HG03432 (cell line): ENCODE measurements around the gene XAGE2.
"Not testable (repeated sequence)": the region's sequence is repeated elsewhere in the genome, so short reads cannot be mapped to it uniquely, and the experiment has no call there.

Source experiments
- ATAC-seq: cut with Tn5 transposase; IDR thresholded peaks from one replicate; pipeline ENCODE4 v1.9.1; 2021; ENCODE audit warnings: mild to moderate bottlenecking, moderate library complexity; ENCODE audit not compliant: unreplicated experiment

The XAGE2 gene, protein sequence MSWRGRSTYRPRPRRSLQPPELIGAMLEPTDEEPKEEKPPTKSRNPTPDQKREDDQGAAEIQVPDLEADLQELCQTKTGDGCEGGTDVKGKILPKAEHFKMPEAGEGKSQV

DNA sequence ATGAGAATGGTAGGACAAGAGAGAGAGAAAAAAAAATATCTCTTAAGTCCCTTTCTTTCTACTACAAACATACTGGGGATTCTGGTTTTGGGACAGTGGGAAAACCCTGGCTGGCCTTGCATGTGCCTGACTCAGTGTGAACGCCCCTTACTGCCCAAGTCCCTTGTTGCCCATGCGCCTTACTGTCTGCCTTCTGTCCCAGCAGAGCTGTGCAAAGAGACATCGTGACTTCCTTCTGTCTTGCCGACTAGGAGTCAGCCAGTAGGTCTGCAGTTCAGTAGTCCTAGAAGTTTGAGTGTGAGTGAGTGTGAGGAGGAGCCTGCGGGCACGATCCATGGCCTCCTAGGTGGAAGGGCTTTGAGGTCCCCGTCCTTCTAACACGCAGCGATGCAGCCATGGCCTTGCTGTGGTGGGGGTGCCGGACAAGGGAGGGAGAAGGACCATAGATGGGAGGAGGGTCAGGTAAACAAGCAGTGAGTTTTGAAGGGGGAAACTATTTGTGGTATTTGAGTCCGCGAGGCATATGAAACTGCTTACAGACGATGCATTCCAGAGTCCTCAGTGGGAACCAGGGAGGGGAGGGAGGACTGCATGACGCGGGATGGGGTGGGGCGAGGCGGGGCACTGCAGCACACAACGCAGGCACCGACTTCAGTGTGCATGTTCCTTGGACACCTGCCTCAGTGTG lies at the start of gene XAGE2:
TSS of gene XAGE2 (plus strand) at position 654 of the 688 bp plus-strand sequence. CDS start 994 bp downstream, outside the sequence.
- no peak for ATAC-seq

DNA sequence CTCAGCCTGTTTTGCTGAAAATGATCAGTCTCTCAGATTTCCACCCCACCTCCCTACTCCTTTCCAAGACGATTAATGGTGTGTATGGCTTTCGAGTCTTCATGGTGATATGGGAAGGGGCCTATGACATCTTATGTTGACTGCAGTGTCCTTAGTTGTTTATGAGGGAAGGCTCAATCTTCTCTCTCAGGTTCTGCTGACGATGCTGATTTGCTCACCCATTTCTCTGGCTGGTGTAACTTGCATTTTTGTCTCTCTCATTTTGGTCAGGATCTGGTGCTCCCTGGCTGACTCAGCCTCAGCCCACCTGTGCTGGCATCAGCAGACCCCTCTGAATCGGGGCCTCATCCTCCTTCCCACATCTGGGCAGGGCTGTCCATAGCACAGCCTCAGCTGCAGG lies 31.4 kb upstream of the XAGE2 start:
- no peak for ATAC-seq

DNA sequence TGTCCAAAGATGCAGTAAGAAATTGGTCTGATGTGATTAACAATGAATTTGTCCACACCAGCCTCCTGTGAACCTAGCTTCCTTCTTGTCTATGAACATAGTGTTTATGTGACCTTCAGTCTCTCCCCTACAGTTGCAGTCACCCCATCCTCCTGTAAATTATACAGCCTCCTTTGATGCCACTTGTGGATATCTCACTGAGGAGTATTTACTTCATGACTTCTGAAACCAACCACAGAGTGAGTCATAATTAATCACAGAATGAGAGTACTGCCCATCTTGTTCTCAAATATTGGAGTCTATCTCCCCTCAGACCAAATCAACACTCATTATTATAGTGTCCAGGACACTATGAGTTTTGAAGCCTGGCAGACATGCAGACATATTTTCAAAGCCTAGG lies 27.3 kb upstream of the XAGE2 start:
- no peak for ATAC-seq

DNA sequence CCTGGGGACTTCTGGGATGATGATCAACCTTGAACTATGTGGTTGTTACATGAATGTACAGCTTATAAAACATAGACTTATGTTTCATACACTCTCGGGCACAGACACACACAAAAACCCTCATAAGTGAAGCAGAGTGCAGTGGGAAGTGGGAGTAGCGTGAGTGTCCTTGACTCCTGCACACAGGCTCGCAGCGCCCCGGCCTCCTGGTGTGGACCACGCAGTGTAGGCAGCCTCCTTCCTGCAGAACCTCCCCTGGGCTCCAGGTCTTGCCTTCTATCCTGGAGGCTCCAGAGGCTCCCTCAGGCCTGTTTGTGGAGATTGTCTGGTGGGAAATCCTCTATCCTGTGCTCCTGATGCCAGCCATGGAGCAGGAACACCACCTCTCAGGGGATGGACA lies 25.7 kb upstream of the XAGE2 start:
- ATAC-seq, result not testable (repeated sequence)

DNA sequence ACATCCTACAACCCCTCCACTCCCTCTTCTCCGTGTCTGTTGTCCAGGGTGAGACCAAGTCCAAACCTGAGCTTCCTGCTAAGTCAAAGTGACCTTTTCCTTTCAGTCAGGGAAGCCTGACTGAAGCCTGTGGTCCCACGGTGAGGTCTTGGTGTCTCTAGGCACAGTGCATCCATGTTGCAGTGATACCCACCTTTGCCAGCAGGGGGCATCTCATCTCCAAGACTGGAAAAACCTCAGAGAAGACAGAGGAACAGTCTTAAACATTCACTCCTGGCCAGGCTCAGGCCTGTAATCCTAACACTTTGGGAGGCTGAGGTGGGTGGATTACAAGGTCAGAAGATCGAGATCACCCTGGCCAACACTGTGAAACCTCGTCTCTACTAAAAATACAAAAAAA lies 23.4 kb upstream of the XAGE2 start:
- ATAC-seq, result peak; percentile 69

DNA sequence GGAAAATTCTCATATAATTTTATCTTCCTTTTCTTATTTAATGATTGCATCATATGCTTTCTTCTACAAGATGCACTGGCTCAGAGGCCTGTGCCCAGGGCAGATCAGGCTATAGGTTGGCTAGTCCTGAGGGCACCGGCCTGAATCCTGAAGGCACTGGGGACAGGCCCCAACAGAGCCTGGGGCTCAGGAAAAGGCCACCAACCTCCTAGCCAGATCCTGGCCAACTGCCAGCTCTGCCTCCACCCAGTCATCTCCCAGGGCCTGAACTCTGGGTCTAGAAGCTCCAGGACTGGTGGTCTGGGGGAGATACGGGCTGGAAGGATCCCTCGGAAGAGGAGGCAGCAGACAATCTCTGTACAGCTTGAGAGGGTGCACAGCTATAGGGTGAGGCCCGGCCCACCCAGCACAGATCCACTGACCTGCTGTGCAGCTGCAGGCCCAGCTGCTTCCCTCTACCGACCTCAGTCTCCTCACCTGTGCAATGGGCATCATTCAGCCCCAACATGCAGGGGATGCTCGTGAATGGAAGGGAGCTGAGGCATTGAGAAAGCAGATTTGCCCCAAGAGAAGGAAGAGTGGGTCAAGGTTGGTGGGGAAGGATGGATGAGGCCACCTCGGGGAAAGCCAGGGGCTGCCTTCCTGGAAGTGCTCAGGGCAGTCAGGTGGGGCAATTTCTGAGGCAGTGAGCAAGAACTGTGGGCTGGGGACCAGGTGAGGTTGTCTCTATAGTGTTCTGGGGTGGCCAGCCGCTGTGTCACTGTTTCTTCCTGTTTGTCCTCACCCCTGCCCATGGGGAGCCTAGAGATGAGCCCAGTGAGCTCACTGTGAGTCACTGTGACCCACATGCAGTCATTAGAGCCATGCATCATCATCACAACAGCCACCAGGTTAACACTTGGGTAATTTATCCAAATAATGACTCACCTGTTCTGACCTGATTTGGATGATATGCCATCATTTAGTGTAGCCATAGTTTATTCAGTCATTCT lies 22.4 kb upstream of the XAGE2 start:
- no peak for ATAC-seq

DNA sequence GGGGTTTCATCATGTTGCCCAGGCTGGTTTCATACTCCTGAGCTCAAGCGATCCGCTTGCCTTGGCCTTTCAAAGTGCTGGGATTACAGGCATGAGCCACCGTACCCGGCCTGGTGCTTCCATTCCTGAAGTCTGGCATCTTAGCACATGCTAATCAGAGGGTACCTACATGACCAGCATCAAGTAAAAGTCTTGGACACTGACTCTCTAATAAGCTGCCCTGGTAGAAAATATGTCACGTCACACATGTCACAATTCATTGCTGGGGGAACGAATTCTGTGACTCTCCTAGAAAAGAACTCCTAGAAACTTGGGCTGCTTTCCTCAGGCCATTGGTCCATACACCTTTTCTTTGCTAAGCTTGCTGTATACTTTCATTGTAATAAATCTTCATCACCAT lies 19.1 kb upstream of the XAGE2 start:
- ATAC-seq, result no peak

DNA sequence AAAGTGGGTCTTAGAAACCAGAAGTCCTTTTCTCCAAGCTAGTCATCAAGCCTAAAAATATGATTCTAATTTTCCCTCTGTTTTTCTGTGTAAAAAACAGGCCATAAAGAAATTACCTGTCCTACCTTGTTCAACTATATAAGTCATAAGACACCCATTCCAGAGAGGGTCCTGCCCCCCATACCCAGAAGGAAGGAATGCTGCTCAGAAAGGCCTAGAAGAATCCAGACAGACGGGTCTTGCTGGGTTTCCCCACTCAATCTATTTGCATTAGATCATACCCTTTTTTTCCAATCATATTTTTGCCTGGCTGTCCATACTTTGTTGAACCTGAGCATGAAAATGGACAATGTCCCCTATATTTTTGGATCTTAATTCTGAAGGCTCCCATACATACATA lies 16.3 kb upstream of the XAGE2 start:
- no peak for ATAC-seq

DNA sequence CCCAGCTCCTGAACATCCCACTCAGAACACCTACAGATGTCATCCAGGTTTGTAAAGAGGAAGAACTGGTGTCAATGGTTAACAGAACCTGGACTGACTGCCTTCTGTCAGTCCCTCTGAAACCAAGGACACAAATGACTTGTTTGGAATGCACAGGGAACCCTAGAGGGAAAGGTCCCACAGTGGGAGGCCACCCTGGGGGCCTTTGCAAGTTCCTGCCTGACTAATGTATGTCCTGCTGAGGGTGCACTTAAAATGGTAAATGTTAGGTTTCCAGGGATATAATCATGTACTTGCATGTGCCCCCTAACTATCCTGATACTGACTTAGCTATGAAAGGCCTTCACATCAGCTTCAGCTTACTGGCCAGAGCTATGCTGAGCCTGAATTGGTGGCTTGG lies 15.0 kb upstream of the XAGE2 start:
- no peak for ATAC-seq

DNA sequence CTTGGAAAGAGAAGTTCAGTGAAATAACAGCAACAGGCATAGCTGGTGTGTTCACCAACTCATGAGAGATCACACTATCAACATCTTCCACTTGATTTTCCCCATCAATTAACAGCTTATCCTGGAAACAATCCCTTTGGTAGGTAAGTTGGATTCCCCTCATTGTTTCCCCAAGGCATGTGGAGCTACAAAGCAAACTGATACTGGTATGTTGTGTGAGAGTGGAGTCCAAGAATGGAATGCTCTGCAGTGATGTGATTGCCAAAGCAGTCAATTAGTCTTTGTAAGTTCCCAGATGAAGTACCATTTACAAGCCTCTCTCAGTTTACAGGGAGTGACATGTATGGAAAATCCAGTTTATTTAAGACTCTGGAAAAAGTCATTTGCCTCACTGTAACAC lies 13.7 kb upstream of the XAGE2 start:
- no peak for ATAC-seq

DNA sequence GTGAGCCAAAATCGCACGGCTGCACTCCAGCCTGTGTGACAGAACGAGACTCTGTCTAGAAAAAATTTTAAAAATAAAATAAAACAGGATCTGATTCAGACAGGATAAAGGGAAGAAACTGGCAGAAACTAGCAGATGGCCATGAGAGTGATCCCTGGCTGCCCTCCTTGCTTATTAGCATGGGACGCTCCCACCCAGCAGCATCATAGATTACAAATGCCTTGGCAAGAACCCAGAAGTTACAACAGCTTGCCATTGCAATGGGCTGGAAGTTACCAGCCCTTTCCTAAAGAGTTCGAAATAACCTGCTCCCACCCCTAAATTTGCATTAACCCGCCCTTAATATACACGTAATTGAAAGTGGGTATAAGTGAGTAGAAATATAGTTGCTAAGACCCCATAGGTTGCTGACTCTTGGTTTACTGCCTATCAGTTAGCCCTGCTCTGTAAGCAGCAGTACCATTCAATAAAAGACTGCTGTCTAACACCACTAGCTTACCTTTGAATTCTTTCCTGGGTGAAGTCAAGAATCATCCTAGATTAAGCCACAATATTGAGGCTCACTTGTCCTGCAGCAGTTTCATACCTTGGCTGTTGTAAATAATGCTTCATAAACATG lies 9.1 kb upstream of the XAGE2 start:
- no peak for ATAC-seq

DNA sequence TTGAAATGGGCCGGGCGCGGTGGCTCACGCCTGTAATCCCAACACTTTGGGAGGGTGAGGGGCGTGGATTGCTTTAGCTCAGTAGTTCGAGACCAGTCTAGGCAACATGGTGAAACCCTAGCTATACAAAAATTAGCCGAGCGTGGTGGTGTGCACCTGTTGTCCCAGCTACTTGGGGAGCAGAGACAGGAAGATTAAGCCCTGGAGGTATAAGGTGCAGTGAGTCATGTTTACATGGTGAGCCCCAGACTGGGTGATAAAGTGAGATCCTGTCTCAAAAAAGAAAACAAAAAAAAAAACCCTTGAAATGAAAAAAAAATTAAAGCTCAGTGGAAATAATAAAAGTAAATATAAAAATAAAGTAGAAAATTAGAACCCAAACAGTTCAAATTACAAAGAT lies 6.9 kb upstream of the XAGE2 start:
- no peak for ATAC-seq

DNA sequence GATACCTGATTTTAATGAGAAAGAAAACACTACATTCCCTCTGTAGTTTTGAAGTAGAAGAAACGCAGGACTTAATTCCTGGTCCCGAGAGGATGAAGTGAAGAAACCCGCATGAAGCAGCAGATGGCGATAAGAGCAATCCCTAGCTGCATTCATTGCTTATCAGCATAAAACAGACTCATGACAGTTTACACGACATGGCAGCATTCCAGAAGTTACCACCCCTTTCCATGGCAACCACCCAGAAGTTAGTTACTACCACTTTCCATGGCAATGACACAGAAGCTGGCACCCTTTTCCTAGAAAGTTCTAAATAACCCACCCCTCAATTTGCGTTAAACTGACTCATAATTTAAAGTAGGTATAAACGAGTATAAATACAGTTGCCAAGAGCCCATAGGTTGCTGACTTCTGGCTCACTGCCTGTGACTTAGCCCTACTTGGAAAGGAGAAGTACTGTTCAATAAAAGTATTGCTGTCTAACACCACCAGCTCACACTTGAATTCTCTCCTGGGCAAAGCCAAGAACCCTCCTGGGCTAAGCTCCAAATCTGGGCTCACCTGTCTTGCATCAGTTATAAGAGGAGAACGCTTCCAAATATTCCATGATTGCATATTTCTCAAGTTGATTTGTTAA lies 5.5 kb upstream of the XAGE2 start:
- ATAC-seq, result no peak

DNA sequence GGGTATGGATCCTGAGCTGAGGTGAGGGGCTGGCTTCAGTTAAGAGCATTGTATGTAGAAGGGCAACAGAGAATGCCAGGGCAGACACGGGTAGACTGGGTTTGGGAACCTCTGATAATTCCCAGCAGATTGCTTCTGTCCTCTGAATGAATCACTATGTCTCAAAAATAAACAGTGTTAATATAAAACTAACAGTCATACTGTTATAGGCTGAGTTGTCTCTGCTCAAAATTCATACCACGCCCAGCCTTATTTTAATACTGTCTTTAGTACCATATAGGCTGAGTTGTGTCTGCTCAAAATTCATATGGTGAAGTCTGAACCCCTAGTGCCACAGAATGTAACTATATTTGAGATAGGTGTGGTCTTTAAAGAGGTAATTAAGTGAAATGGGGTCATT lies 10.0 kb downstream of the XAGE2 start:
- ATAC-seq, result no peak

DNA sequence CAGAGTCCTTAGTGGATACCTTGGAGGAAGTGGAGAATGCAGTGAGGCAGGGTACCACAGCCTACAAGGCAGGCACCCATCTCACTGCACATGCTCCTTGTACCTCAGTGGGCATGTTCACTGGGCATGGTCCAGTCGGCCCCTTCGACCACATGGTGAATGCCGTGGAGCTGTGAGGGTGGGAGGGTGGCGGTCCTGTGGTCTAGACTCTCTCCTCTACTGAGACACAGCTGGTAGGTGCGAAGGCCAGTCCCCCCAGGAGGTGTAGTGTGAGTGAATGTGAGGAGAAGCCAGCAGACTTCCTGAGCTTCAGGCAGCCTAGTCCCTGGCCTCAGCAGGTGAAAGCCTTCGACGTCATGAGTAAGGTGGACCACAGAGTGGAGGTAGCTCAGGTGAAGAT lies 12.2 kb downstream of the XAGE2 start:
- no peak for ATAC-seq

DNA sequence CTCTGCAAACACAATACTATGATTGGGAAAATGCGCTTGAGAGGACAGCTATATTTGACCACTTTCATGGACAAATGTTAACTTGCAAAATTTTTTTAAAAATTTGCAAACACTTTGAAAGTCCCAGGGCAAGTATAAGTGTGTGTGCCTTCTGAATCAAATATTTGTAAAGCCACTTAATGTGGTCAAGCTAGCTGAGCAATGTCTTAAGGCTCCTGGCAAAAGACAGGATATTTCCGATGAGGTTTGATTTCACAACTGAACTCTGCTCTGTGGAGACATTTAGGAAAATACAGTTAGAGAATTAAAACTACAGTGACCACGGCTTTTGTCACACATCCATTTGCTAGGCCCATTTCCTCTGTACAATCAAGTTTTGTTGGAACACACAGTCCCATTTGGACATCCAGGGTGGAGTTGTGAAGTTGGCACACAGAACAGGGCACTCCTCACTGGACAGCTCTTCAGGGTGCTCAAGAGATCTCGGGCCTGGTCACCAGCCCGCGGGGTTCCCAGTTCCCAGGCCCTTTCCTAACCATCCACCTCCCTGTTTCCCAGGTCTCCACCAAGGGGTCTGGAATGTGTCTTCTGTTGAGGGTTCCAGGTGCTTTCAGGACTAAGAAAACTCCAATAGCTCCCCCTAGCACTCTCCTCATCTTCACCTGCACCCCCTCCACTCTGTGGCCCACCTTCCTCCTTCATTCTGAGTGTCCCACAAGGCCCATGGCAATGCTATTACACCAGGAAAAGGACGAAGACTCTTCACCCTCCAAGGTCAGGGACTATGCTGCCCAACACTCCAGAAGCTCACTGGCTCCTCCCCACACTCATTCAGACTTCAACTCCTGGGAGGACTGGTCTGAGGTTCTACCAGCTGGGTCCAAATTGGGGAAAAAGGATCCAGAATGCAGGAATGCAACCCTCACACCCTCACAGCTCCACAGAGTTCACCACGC lies 41.9 kb downstream of the XAGE2 start:
- ATAC-seq, result no peak

DNA sequence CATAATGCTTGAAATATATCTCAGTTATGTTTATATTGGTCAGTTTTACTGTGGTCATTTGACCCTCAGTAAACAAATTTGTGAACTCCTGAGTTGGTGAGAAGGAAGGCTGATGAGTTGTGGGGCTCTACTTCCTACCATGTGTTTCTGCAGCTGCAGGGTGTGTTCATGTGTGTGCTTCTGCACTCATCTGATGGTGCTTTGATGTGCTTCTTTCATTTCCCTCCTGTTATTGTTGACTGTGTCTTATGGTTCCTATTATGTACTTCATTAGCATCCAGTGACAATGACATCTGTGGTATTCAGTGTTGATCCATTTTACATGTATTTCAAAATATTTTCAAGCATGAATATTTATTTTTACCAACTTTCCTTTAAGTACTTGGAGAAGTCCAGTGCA lies 46.5 kb downstream of the XAGE2 start:
- ATAC-seq, result no peak

DNA sequence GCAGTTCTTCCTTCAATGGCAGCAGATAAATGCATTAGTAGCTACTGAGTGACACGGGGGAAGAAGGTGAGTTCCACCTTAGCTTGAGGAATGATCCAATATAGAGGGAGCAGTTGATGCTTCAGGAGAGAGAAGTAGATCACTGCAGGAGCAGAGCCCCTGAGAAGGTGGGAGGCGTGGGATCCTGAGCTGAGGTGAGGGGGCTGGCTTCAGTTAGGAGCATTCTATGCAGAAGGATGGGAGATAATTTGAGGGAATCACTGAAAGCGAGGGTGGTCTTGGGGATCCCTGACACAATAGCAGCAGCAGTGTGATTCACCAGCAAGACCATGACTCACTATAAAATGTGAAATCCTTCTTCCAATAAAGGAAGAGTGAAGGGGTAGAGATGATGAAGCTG lies 48.0 kb downstream of the XAGE2 start:
- ATAC-seq, result no peak

DNA sequence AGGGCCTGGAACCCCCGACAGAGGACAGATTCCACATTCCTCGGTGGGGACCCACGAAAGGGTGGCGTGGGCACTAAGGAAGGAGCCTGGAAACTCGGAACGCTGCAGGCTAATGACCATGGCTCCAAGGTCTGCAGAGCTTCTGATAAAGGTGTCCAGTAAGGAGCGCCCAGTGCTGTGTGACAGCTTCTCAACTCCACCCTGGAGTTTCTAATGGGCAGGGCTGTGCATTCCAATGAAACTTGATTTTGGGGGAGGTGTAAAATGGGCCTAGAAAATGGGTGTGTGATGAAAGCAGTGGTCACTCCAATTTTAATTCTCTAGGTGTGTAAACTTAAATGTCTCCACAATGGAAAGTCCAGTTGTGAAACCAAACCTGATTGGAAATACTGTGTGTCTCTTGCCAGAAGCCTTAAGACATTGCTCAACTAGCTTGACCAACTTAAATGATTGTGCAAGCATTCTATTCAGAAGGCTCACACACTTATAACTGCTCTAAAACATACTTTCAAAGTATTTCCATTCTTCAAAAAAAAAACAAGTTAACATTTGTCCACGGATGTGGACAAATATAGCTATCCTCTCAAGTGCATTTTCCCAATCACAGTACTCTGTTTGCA lies 52.1 kb downstream of the XAGE2 start:
- no peak for ATAC-seq
